DND-41 (cell line): ENCODE results near the gene IGFLR1.
A peak's percentile ranks its signal among the peaks of the same experiment; 100 is the strongest.

Source experiments
- ATAC-seq: fragments of 200-7000 bp; cut with Tn5 transposase; 3 replicates; pipeline ENCODE4 v1.9.1; 2021; ENCODE audit warnings: low read depth; ENCODE audit not compliant: insufficient read depth
- DNase-seq: peaks from one replicate; pipeline ENCODE4 v3.0.0-alpha.2; 2020
- H2AFZ ChIP-seq: 2 replicates; pipeline ENCODE4 v1.6.0; 2012; ENCODE audit warnings: low read depth, low read length
- H3K27ac ChIP-seq: 2 replicates; pipeline ENCODE4 v1.5.1; 2012; ENCODE audit warnings: low read length, inconsistent platforms
- H3K27me3 ChIP-seq: fragments of 200-600 bp; sonication (generic); 2 replicates; pipeline ENCODE4 v1.6.0; 2012; ENCODE audit warnings: low read length, mild to moderate bottlenecking, inconsistent platforms; ENCODE audit not compliant: insufficient read depth, poor library complexity
- H3K36me3 ChIP-seq: 2 replicates; pipeline ENCODE4 v1.5.1; 2012; ENCODE audit warnings: low read length, inconsistent platforms; ENCODE audit not compliant: insufficient read depth
- H3K4me1 ChIP-seq: 2 replicates; pipeline ENCODE4 v1.5.1; 2012; ENCODE audit warnings: mild to moderate bottlenecking, low read length; ENCODE audit not compliant: insufficient read depth
- H3K4me2 ChIP-seq: 2 replicates; pipeline ENCODE4 v1.6.0; 2012; ENCODE audit warnings: mild to moderate bottlenecking, moderate library complexity, low read length, inconsistent platforms; ENCODE audit not compliant: insufficient read depth
- H3K4me3 ChIP-seq, 2 experiments: fragments of 200-600 bp in 1 of 2; shearing (Covaris generic) in 1 of 2; 2 replicates each; pipeline ENCODE4 v1.5.1; 2012 to 2016; ENCODE audit warnings: inconsistent platforms in 2 of 2, low read length in 2 of 2, mild to moderate bottlenecking in 2 of 2, low read depth in 1 of 2, moderate library complexity in 1 of 2
- H3K79me2 ChIP-seq: 2 replicates; pipeline ENCODE4 v1.6.0; 2012; ENCODE audit warnings: low read length, inconsistent platforms; ENCODE audit not compliant: insufficient read depth
- H3K9ac ChIP-seq: 2 replicates; pipeline ENCODE4 v1.6.0; 2012; ENCODE audit warnings: low read depth, mild to moderate bottlenecking, inconsistent platforms, low read length, moderate library complexity
- H3K9me3 ChIP-seq: 2 replicates; pipeline ENCODE4 v1.5.1; 2012; ENCODE audit warnings: low read length, moderate library complexity, mild to moderate bottlenecking, inconsistent platforms; ENCODE audit not compliant: insufficient read depth, severe bottlenecking
- H4K20me1 ChIP-seq: 2 replicates; pipeline ENCODE4 v1.6.0; 2012; ENCODE audit warnings: low read length; ENCODE audit not compliant: insufficient read depth
- CTCF ChIP-seq: IDR thresholded peaks from 2 replicates; pipeline ENCODE4 v1.5.1; 2012; ENCODE audit warnings: borderline replicate concordance, low read length, moderate library complexity, mild to moderate bottlenecking; ENCODE audit not compliant: poor library complexity, severe bottlenecking; ENCODE audit errors: extremely low read depth
- EZH2 ChIP-seq: IDR thresholded peaks from 3 replicates; pipeline ENCODE4 v1.6.1; 2012; ENCODE audit warnings: borderline replicate concordance, low read depth, mild to moderate bottlenecking, moderate library complexity, low read length, inconsistent platforms; ENCODE audit not compliant: severe bottlenecking

IGFLR1 gene

DNA sequence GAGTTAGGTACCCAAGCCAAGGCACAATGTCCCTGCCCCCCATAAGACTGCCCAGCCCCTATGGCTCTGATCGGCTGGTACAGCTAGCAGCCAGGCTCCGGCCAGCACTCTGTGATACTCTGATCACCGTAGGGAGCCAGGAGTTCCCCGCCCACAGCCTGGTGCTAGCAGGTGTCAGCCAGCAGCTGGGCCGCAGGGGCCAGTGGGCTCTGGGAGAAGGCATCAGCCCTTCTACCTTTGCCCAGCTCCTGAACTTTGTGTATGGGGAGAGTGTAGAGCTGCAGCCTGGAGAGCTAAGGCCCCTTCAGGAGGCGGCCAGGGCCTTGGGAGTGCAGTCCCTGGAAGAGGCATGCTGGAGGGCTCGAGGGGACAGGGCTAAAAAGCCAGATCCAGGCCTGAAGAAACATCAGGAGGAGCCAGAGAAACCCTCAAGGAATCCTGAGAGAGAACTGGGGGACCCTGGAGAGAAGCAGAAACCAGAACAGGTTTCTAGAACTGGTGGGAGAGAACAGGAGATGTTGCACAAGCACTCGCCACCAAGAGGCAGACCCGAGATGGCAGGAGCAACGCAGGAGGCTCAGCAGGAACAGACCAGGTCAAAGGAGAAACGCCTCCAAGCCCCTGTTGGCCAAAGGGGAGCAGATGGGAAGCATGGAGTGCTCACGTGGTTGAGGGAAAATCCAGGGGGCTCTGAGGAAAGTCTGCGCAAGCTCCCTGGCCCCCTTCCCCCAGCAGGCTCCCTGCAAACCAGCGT lies 27.5 kb downstream of the IGFLR1 start:
- DNase-seq (no peak), ATAC-seq (no peak)
- Histone ChIP-seq H3K27ac (no peak overlapping the region), H3K36me3 (peaks cover 9% of the 10 kb centered on the region), H3K9me3 (no peaks in the 10 kb centered on the region), H4K20me1 (peaks cover 14% of the 10 kb centered on the region), H3K4me2 (no peak overlapping the region), H2AFZ (no peak overlapping the region), H3K4me3 (no peak overlapping the region), H3K9ac (no peak overlapping the region), H3K79me2 (peaks cover 32% of the 10 kb centered on the region), H3K4me1 (peaks cover 30% of the 10 kb centered on the region), H3K27me3 (no peaks in the 10 kb centered on the region)
- TF ChIP-seq CTCF (peak; percentile 43), EZH2 (no peak)

DNA sequence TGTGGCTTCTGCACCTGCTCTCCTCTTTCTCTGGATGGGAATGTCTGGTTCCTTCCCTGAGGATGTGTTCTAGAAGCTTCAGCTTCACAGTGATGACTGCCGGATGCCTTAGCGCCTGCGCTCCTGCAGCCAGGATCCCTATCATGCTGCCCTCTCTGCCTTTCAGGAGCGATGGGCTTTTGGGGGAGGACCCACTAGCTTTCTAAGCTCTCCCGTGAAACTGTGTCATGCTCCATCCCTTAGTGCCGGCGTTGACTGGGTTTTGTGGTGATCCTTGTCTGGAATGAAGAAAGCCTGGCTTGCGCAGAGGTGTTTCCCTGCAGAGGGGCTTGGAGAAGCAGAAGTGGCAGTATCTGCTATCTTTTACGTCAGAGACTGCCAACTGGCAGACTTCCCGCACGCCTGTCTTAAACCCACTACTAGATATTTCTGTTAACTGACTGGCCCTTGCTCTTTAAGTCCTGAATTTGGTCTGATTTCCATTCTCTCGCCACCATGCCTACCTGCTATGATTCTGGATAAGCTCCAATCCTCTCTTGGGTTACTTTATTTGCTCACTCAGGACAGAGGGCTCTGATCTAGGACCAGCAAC lies 28.3 kb downstream of the IGFLR1 start:
- no peak overlapping the region for H3K27ac ChIP-seq
- peaks cover 22% of the 10 kb centered on the region for H3K4me1 ChIP-seq
- peaks cover 1% of the 10 kb centered on the region; the same call in 1 of the 2 replicates for H3K36me3 ChIP-seq
- peaks cover 24% of the 10 kb centered on the region for H3K79me2 ChIP-seq
- no peak overlapping the region for H3K9ac ChIP-seq
- ATAC-seq (no peak), DNase-seq (no peak)
- no peaks in the 10 kb centered on the region for H3K27me3 ChIP-seq
- no peak overlapping the region for H3K4me2 ChIP-seq
- H3K4me3 ChIP-seq = no peak overlapping the region
- H3K9me3 ChIP-seq = no peaks in the 10 kb centered on the region
- H2AFZ ChIP-seq = no peak overlapping the region
- TF ChIP-seq CTCF = no peak
- TF ChIP-seq EZH2 = no peak
- peaks cover 7% of the 10 kb centered on the region for H4K20me1 ChIP-seq

DNA sequence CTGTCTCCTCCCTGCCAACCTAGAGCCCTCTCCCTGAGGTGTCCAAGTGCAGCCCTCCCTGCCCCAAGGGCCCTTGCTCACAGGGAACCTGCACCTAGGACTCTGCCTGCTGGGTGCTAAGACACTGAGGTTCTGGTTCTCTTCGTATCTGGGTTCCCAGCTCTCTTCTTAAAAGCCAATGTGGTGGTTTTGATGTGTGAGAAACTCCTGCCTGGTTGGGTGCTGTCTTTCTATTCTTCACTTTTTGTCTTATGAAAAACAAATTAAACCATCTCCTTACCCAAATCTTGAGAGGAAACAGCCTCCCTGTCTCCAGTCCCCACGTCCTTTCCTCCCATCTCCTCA lies 28.8 kb downstream of the IGFLR1 start:
- peaks cover 19% of the 10 kb centered on the region for H3K79me2 ChIP-seq

More for the DNA sequence above, 28.8 kb downstream of the IGFLR1 start:
- Histone ChIP-seq H3K4me1 (peaks cover 17% of the 10 kb centered on the region), H3K4me2 (no peak overlapping the region), H3K27me3 (peaks cover under 1% of the 10 kb centered on the region), H3K4me3 (no peak overlapping the region), H3K9ac (no peak overlapping the region), H2AFZ (no peak overlapping the region), H3K27ac (no peak overlapping the region), H3K36me3 (no peaks in the 10 kb centered on the region; the same call in 1 of the 2 replicates), H3K9me3 (no peaks in the 10 kb centered on the region), H4K20me1 (peaks cover 1% of the 10 kb centered on the region)
- ATAC-seq = no peak
- DNase-seq = no peak
- TF ChIP-seq CTCF (no peak), EZH2 (no peak)
